Calu3 (cell line): ENCODE data around the gene DENND5B. TPM values are rescaled to one million over a fixed set of nuclear protein-coding genes. Genes with fewer than 3 reads are reported as not detected.

Experiments
- BruUV-seq: library from RNA; stranded (reverse); fragments of 400-500 nt; replicated peaks from 2 replicates; lab custom pipeline; 2021; lab: Mats Ljungman, UMichigan
- CTCF ChIA-PET: fragments of 300-600 bp; sonication (Branson Sonifier 250); formaldehyde crosslinking; loops from one replicate; lab custom pipeline; 2022; ENCODE audit warnings: antibody characterized with exemption; lab: Charles Lee
- DNase-seq: peaks from one replicate; pipeline ENCODE4 v3.0.0; 2022
- H3K27ac Mint-ChIP-seq: one replicate; pipeline ENCODE4 v1.8.0; 2022; ENCODE audit warnings: mixed read lengths; ENCODE audit not compliant: unreplicated experiment
- H3K27me3 Mint-ChIP-seq: one replicate; pipeline ENCODE4 v1.8.0; 2022; ENCODE audit warnings: mixed read lengths; ENCODE audit not compliant: unreplicated experiment
- H3K36me3 Mint-ChIP-seq: one replicate; pipeline ENCODE4 v1.8.0; 2022; ENCODE audit warnings: mild to moderate bottlenecking, moderate library complexity, mixed read lengths; ENCODE audit not compliant: insufficient read depth, unreplicated experiment
- H3K4me1 Mint-ChIP-seq: one replicate; pipeline ENCODE4 v1.8.0; 2022; ENCODE audit warnings: mild to moderate bottlenecking, low read depth, mixed read lengths; ENCODE audit not compliant: unreplicated experiment
- H3K4me3 Mint-ChIP-seq: one replicate; pipeline ENCODE4 v1.8.0; 2022; ENCODE audit warnings: mild to moderate bottlenecking, low read depth, moderate library complexity, mixed read lengths; ENCODE audit not compliant: unreplicated experiment
- H3K9me3 Mint-ChIP-seq: one replicate; pipeline ENCODE4 v1.8.0; 2022; ENCODE audit warnings: low read depth, mixed read lengths; ENCODE audit not compliant: unreplicated experiment
- intact Hi-C: fragments of 100-400 bp; cut with micrococcal nuclease; formaldehyde crosslinking; loops from one replicate; pipeline ENCODE4 v1.10.0; 2022; ENCODE audit not compliant: unreplicated experiment
- total RNA-seq: library from RNA; stranded (reverse); gene quantifications from 2 replicates; pipeline ENCODE4 v1.2.3, GENCODE V29; 2022
- TF ChIP-seq, protein P1 (sequence below): fragments of 200-600 bp; IDR thresholded peaks from one replicate; pipeline ENCODE4 v1.8.0; 2022; ENCODE audit warnings: antibody characterized with exemption; ENCODE audit not compliant: unreplicated experiment

DENND5B gene
- total RNA-seq, 1 experiment from 2014 or later, result 10.2 TPM

DNA sequence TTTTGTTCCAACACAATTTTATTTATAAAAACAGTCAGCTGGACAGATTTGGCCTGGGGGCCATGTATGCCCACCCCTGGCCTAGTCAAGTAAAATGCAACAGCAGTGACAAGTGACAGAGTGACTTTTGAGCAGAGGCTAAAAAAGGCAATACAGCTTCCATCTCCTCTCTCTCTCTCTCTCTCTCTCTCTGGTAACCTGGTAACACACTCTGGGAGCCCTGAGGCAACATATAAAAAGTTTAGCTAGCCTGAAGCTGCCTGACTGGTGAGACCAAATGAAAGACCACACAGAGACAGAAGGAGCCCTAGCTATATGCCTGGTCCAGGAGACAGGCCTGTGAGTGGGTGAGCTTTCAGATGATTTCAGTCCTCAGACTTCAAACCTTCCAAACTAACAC, 105.4 kb downstream of the DENND5B start:
- Mint-ChIP-seq H3K9me3 (peaks cover 2% of the 10 kb centered on the region), H3K27ac (no peak overlapping the region), H3K4me3 (no peak overlapping the region), H3K4me1 (peaks cover 23% of the 10 kb centered on the region), H3K27me3 (no peaks in the 10 kb centered on the region), H3K36me3 (no peaks in the 10 kb centered on the region)
- no peak for DNase-seq
- CTCF ChIA-PET, result no interaction called here
- TF ChIP-seq, protein P1, sequence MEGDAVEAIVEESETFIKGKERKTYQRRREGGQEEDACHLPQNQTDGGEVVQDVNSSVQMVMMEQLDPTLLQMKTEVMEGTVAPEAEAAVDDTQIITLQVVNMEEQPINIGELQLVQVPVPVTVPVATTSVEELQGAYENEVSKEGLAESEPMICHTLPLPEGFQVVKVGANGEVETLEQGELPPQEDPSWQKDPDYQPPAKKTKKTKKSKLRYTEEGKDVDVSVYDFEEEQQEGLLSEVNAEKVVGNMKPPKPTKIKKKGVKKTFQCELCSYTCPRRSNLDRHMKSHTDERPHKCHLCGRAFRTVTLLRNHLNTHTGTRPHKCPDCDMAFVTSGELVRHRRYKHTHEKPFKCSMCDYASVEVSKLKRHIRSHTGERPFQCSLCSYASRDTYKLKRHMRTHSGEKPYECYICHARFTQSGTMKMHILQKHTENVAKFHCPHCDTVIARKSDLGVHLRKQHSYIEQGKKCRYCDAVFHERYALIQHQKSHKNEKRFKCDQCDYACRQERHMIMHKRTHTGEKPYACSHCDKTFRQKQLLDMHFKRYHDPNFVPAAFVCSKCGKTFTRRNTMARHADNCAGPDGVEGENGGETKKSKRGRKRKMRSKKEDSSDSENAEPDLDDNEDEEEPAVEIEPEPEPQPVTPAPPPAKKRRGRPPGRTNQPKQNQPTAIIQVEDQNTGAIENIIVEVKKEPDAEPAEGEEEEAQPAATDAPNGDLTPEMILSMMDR, result no peak
- no TSS peak for BruUV-seq
- intact Hi-C loops, result no loop called here

DNA sequence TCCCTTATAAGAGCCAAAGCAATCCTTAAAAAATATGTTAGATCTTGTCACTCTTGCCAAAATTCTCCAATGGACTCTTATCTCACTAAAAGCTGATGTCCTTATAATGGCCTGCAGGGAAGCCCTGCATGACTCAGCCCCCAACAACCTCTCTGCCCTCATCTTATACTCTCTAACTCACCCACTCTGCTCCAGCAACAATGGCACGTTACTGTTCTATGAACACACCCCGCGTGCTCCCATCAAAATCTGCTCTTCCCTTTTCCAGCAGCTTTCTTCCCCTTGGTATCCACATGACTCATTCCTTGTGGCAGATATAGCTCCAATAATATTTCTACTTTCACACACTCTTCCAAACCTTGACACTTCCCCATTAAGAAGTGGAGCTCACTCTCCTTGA, 108.1 kb downstream of the DENND5B start:
- H3K4me3 Mint-ChIP-seq, result no peak overlapping the region

DNA sequence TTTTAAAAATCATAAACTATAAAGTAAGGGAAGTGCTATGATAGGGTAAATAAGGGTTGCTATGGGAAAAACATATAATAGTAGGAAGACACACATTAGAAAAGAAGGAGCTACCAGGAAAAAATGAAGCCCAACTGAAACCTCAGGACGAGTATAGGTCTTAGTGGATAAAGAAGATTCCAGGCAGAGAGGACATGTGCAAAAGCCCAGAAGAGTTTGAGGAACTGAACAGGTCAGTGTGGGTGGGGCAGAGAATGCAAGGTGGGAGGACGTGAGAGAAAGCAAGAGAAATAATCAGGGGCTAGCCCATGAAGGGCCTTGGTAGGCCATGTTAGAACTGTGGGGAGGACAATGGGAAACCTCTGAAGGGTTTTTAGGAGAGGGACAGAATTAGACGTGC, 109.5 kb downstream of the DENND5B start:
- Mint-ChIP-seq H3K4me3 (no peak overlapping the region), H3K27ac (no peak overlapping the region), H3K9me3 (peaks cover 2% of the 10 kb centered on the region), H3K27me3 (no peaks in the 10 kb centered on the region), H3K36me3 (no peaks in the 10 kb centered on the region), H3K4me1 (peaks cover 13% of the 10 kb centered on the region)
- DNase-seq, result no peak
- intact Hi-C loops, result no loop called here
- TF ChIP-seq, protein P1, result no peak
- CTCF ChIA-PET, result no interaction called here
- BruUV-seq, result no TSS peak

More for the DNA sequence above, 108.1 kb downstream of the DENND5B start:
- TF ChIP-seq, protein P1, result no peak
- Mint-ChIP-seq H3K27me3 (no peaks in the 10 kb centered on the region), H3K4me1 (peaks cover 13% of the 10 kb centered on the region), H3K27ac (no peak overlapping the region), H3K36me3 (no peaks in the 10 kb centered on the region), H3K9me3 (peaks cover 2% of the 10 kb centered on the region)
- CTCF ChIA-PET, result no interaction called here
- intact Hi-C loops, result no loop called here
- BruUV-seq, result no TSS peak
- no peak for DNase-seq

DNA sequence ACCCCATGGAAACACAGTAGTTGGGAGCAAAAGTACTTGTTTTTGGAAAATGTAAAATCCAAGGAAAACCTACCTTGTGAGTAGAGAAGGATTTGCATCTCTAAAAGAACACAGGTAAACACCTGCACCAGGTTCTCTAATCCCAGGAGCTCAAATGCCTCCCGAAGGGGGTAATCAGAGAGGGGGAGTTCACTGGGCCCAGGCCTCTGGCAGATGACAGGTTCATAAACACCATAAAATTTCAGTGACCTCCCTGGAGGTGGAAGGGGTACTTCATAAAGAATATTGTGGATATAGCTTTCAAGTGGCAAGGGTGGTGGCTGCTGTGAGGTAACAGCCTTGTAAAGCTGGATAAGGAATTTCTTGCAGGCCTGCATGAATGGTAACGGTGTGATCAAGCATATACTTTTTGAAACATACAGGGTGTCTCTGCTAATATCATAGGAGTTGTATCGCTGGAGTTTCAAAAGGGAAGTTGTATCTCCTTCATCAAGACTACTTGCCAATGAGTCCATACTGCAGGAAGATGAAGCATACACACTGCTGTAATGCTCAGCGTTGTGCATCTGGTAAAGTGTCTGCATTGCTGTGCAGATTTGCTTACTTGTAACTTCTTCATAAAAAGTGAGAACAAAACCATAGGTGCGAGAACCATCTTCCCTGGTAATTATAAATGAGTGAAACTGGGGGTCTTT, 111.3 kb downstream of the DENND5B start:
- H3K27me3 Mint-ChIP-seq, result no peaks in the 10 kb centered on the region
- H3K9me3 Mint-ChIP-seq, result peaks cover 2% of the 10 kb centered on the region
- CTCF ChIA-PET, result no interaction called here
- TF ChIP-seq, protein P1, result no peak
- no peak for DNase-seq
- H3K27ac Mint-ChIP-seq, result no peak overlapping the region
- H3K36me3 Mint-ChIP-seq, result peaks cover 6% of the 10 kb centered on the region
- peaks cover 26% of the 10 kb centered on the region for H3K4me1 Mint-ChIP-seq
- H3K4me3 Mint-ChIP-seq, result no peak overlapping the region
- intact Hi-C loops, result no loop called here
- BruUV-seq, result no TSS peak
